Astrocyte (in vitro differentiated cells and primary cell): Measurements from ENCODE around the gene MYL10. TPM values are rescaled to one million over a fixed set of nuclear protein-coding genes. Genes with fewer than 3 reads are reported as not detected.
"Not testable (repeated sequence)": the region's sequence is repeated elsewhere in the genome, so short reads cannot be mapped to it uniquely, and the experiment has no call there.

Experiments
- DNase-seq: peaks from one replicate; pipeline ENCODE4 v3.0.0-alpha.2; 2010; ENCODE audit warnings: low read depth
- FAIRE-seq: peaks from 2 replicates; lab custom pipeline; 2011; peaks lifted over from hg19 to GRCh38; lab: Jason Lieb, UNC
- H2AFZ ChIP-seq: 2 replicates; pipeline ENCODE4 v1.6.0; 2012; ENCODE audit warnings: low read depth, low read length, inconsistent platforms
- H3K27ac ChIP-seq: 2 replicates; pipeline ENCODE4 v1.5.1; 2011; ENCODE audit warnings: low read depth, low read length, inconsistent platforms
- H3K27me3 ChIP-seq: 2 replicates; pipeline ENCODE4 v1.6.0; 2011; ENCODE audit warnings: low read length, inconsistent platforms; ENCODE audit not compliant: insufficient read depth
- H3K36me3 ChIP-seq: 2 replicates; pipeline ENCODE4 v1.5.1; 2011; ENCODE audit warnings: low read length, inconsistent platforms; ENCODE audit not compliant: insufficient read depth
- H3K4me1 ChIP-seq: 2 replicates; pipeline ENCODE4 v1.5.1; 2011; ENCODE audit warnings: low read length, inconsistent platforms; ENCODE audit not compliant: insufficient read depth
- H3K4me2 ChIP-seq: 2 replicates; pipeline ENCODE4 v1.6.0; 2012; ENCODE audit warnings: low read length, inconsistent platforms
- H3K4me3 ChIP-seq: 2 replicates; pipeline ENCODE4 v1.5.1; 2011; ENCODE audit warnings: low read depth, mild to moderate bottlenecking, low read length, inconsistent platforms; ENCODE audit not compliant: insufficient read depth
- H3K79me2 ChIP-seq: 2 replicates; pipeline ENCODE4 v1.6.0; 2012; ENCODE audit warnings: mild to moderate bottlenecking, low read length, inconsistent platforms; ENCODE audit not compliant: insufficient read depth
- H3K9ac ChIP-seq: 2 replicates; pipeline ENCODE4 v1.6.0; 2012; ENCODE audit warnings: mild to moderate bottlenecking, low read length, inconsistent platforms
- H3K9me3 ChIP-seq: 2 replicates; pipeline ENCODE4 v1.5.1; 2012; ENCODE audit warnings: low read depth, mild to moderate bottlenecking, low read length, inconsistent platforms; ENCODE audit not compliant: insufficient read depth
- H4K20me1 ChIP-seq: 2 replicates; pipeline ENCODE4 v1.6.0; 2012; ENCODE audit warnings: low read length, inconsistent platforms; ENCODE audit not compliant: insufficient read depth
- H3K27ac Mint-ChIP-seq: one replicate; pipeline ENCODE4 v1.8.0; 2021; ENCODE audit warnings: mild to moderate bottlenecking, mixed read lengths; ENCODE audit not compliant: unreplicated experiment
- H3K27me3 Mint-ChIP-seq: one replicate; pipeline ENCODE4 v1.8.0; 2021; ENCODE audit warnings: low read depth, mixed read lengths; ENCODE audit not compliant: unreplicated experiment
- H3K36me3 Mint-ChIP-seq: one replicate; pipeline ENCODE4 v1.8.0; 2021; ENCODE audit warnings: low read depth, mixed read lengths; ENCODE audit not compliant: unreplicated experiment
- H3K4me1 Mint-ChIP-seq: one replicate; pipeline ENCODE4 v1.8.0; 2021; ENCODE audit warnings: low read depth, mixed read lengths; ENCODE audit not compliant: unreplicated experiment
- H3K4me3 Mint-ChIP-seq: one replicate; pipeline ENCODE4 v1.8.0; 2021; ENCODE audit warnings: mild to moderate bottlenecking, moderate library complexity, mixed read lengths; ENCODE audit not compliant: unreplicated experiment
- H3K9me3 Mint-ChIP-seq: one replicate; pipeline ENCODE4 v1.8.0; 2021; ENCODE audit warnings: mild to moderate bottlenecking, mixed read lengths; ENCODE audit not compliant: unreplicated experiment
- EZH2 ChIP-seq: IDR thresholded peaks from 2 replicates; pipeline ENCODE4 v1.6.1; 2012; ENCODE audit warnings: mild to moderate bottlenecking, low read length, inconsistent platforms; ENCODE audit not compliant: insufficient read depth
- total RNA-seq: library from RNA; stranded (reverse); gene quantifications from 2 replicates; pipeline ENCODE4 v1.2.1, GENCODE V29; 2021
- TF ChIP-seq, protein P1 (sequence below): IDR thresholded peaks from 2 replicates; pipeline ENCODE4 v1.5.1; 2011; ENCODE audit warnings: low read depth, mild to moderate bottlenecking, inconsistent platforms, low read length, moderate library complexity; ENCODE audit not compliant: insufficient read depth

Gene MYL10
- total RNA-seq, 1 donor from 2014 or later = 0.73 TPM

DNA sequence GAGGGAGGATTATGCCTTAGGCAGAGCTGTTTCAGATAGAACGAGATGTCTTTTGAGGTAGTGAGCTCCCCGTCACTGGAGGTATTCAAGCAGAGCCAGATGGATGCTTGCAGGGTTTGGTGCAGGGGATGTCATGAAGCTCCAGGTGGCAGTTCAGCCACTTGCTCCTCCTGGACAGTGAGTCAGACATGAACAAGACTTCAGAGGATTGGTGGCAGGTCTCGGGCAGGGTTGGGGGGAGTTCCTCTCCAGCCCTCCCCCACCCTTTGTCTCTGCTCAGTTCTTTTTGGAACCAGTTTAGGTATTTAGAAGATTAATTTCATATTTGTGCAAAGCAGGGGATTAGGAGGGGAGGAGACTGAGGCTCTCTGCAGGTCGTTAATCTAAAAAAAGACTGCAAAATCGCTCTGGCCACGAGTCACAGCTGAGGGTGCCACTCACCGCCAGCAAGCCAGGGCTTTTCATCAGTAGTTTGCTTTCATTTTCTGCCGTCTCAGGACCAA is 21.5 kb upstream of the MYL10 start:
- DNase-seq (no peak), FAIRE-seq (no peak)
- no peak overlapping the region for H2AFZ ChIP-seq

DNA sequence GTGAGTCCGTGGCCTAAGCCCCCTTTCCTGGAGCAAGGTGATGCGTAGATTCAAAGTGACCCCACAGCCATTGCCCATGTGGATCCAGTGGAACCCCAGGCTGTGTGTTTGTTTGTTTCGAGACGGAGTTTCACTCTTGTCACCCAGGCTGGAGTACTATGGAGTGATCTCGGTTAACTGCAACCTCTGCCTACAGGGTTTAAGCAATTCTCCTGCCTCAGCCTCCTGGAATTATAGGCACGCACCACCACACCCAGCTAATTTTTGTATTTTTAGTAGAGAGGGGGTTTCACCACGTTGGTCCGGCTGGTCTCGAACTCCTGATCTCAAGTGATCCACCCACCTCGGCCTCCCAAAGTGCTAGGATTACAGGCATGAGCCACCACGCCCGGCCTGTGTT is 18.8 kb upstream of the MYL10 start:
- H3K4me3 Mint-ChIP-seq, H3K9me3 ChIP-seq, H3K36me3 ChIP-seq, H4K20me1 ChIP-seq, H3K4me3 ChIP-seq, H2AFZ ChIP-seq, H3K36me3 Mint-ChIP-seq, DNase-seq, H3K4me2 ChIP-seq, H3K9ac ChIP-seq, H3K27ac Mint-ChIP-seq, H3K79me2 ChIP-seq, H3K27me3 ChIP-seq, H3K4me1 ChIP-seq, H3K27ac ChIP-seq, H3K9me3 Mint-ChIP-seq, FAIRE-seq, H3K4me1 Mint-ChIP-seq: not testable (repeated sequence)
- peaks cover 41% of the 10 kb centered on the region for H3K27me3 Mint-ChIP-seq

More for the DNA sequence above, 21.5 kb upstream of the MYL10 start:
- H3K4me3 Mint-ChIP-seq = no peak overlapping the region
- H3K36me3 Mint-ChIP-seq = no peaks in the 10 kb centered on the region
- Histone ChIP-seq H3K36me3 (no peaks in the 10 kb centered on the region), H4K20me1 (no peaks in the 10 kb centered on the region), H3K9ac (no peak overlapping the region), H3K27me3 (peaks cover under 1% of the 10 kb centered on the region), H3K4me1 (no peaks in the 10 kb centered on the region), H3K4me3 (no peak overlapping the region), H3K79me2 (no peaks in the 10 kb centered on the region), H3K4me2 (peak overlapping the region; percentile 20), H3K27ac (no peak overlapping the region), H3K9me3 (no peaks in the 10 kb centered on the region)
- TF ChIP-seq EZH2 = no peak
- TF ChIP-seq, protein P1, sequence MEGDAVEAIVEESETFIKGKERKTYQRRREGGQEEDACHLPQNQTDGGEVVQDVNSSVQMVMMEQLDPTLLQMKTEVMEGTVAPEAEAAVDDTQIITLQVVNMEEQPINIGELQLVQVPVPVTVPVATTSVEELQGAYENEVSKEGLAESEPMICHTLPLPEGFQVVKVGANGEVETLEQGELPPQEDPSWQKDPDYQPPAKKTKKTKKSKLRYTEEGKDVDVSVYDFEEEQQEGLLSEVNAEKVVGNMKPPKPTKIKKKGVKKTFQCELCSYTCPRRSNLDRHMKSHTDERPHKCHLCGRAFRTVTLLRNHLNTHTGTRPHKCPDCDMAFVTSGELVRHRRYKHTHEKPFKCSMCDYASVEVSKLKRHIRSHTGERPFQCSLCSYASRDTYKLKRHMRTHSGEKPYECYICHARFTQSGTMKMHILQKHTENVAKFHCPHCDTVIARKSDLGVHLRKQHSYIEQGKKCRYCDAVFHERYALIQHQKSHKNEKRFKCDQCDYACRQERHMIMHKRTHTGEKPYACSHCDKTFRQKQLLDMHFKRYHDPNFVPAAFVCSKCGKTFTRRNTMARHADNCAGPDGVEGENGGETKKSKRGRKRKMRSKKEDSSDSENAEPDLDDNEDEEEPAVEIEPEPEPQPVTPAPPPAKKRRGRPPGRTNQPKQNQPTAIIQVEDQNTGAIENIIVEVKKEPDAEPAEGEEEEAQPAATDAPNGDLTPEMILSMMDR = no peak
- H3K27me3 Mint-ChIP-seq = peaks cover 31% of the 10 kb centered on the region
- no peaks in the 10 kb centered on the region for H3K4me1 Mint-ChIP-seq
- no peak overlapping the region for H3K27ac Mint-ChIP-seq
- no peaks in the 10 kb centered on the region for H3K9me3 Mint-ChIP-seq

DNA sequence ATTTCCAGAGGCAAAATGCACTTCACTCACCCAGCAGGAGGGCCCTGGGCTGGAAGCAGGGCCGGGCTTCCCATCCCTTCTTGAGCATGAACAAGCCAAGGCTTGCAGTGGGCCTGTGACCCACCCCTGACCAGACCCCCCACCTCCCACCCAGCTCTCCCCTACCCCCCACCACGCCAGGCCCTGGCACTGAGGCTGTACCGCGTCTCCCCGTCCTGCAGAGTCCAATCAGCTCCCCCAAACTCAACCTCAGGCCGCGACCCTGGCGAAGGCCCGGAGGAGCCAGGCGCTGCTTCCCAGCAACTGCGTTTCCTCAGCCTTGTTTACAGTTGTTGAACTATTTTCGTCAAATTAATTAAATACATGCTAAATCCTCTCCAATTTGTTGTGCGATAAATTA is 16.9 kb upstream of the MYL10 start:
- no peak overlapping the region for H3K4me2 ChIP-seq
- no peak overlapping the region for H3K4me3 ChIP-seq
- DNase-seq (no peak), FAIRE-seq (no peak)
- H3K27ac Mint-ChIP-seq = no peak overlapping the region
- H3K79me2 ChIP-seq = no peaks in the 10 kb centered on the region
- TF ChIP-seq, protein P1 = no peak
- TF ChIP-seq EZH2 = no peak
- H3K4me1 Mint-ChIP-seq = no peaks in the 10 kb centered on the region
- no peaks in the 10 kb centered on the region for H3K9me3 Mint-ChIP-seq
- peaks cover 3% of the 10 kb centered on the region for H3K27me3 ChIP-seq
- no peak overlapping the region for H3K27ac ChIP-seq
- no peaks in the 10 kb centered on the region for H4K20me1 ChIP-seq
- no peaks in the 10 kb centered on the region for H3K36me3 Mint-ChIP-seq
- no peak overlapping the region for H2AFZ ChIP-seq
- H3K36me3 ChIP-seq = no peaks in the 10 kb centered on the region
- H3K4me1 ChIP-seq = no peaks in the 10 kb centered on the region
- no peaks in the 10 kb centered on the region for H3K9me3 ChIP-seq
- H3K9ac ChIP-seq = no peak overlapping the region
- H3K27me3 Mint-ChIP-seq = peaks cover 34% of the 10 kb centered on the region
- no peak overlapping the region for H3K4me3 Mint-ChIP-seq
